HCT116 (cell line): ENCODE results near the gene KPNA4. TPM values are rescaled to one million over a fixed set of nuclear protein-coding genes. Genes with fewer than 3 reads are reported as not detected.

Experiments used
- ATAC-seq: fragments of 200-7000 bp; cut with Tn5 transposase; 2 replicates; pipeline ENCODE4 v1.9.1; 2020; ENCODE audit warnings: mild to moderate bottlenecking, moderate library complexity
- BruUV-seq: library from RNA; stranded (reverse); fragments of 400-500 nt; replicated peaks from 2 replicates; lab custom pipeline; 2021; lab: Mats Ljungman, UMichigan
- CTCF ChIA-PET: fragments of 300-600 bp; sonication (Branson Sonifier 250); formaldehyde crosslinking; loops from one replicate; lab custom pipeline; 2021; ENCODE audit warnings: antibody characterized with exemption; lab: Charles Lee
- POLR2A ChIA-PET: fragments of 300-600, 350-600 bp; sonication (Branson Sonifier 250); formaldehyde crosslinking; loops from one replicate; lab custom pipeline; 2021; ENCODE audit warnings: antibody characterized with exemption; lab: Charles Lee
- RAD21 ChIA-PET, 2 experiments: fragments of 300-600 bp; sonication (Branson Sonifier 250); formaldehyde crosslinking; loops; one replicate each; lab custom pipeline; 2023; ENCODE audit warnings: low total read pairs in 2 of 2; ENCODE audit not compliant: uncharacterized antibody in 2 of 2, unreplicated experiment in 2 of 2, low non-redundant PET in 1 of 2; lab: Charles Lee
- DNase-seq: peaks from one replicate; pipeline ENCODE4 v3.0.0-alpha.2; 2010; ENCODE audit warnings: low read depth, low spot score
- H2AFZ ChIP-seq: fragments of 200-600 bp; shearing (Covaris generic), sonication (generic); 2 replicates; pipeline ENCODE4 v1.6.1; 2017; ENCODE audit warnings: low read depth, mixed run types, mixed read lengths, antibody characterized with exemption, low read length; ENCODE audit not compliant: poor library complexity, severe bottlenecking
- H3K27ac ChIP-seq: 2 replicates; pipeline ENCODE4 v1.5.1; 2012; ENCODE audit warnings: low read depth, low read length
- H3K27me3 ChIP-seq: fragments of 200-600 bp; sonication (generic); 2 replicates; pipeline ENCODE4 v1.6.1; 2016; ENCODE audit warnings: mixed run types, low read length, mixed read lengths; ENCODE audit not compliant: insufficient read depth
- H3K36me3 ChIP-seq, 2 experiments: fragments of 200-500 bp in 1 of 2; fragments of 200-600 bp in 1 of 2; sonication (Bioruptor generic) in 1 of 2; sonication (generic) in 1 of 2; 2 replicates each; pipeline versions ENCODE4 v1.5.1 to v1.6.1; 2014 to 2016; ENCODE audit warnings: low read length in 2 of 2, inconsistent platforms in 1 of 2, mixed read lengths in 1 of 2, mixed run types in 1 of 2; ENCODE audit not compliant: insufficient read depth in 2 of 2, control insufficient read depth in 1 of 2
- H3K4me1 ChIP-seq, 2 experiments: fragments of 200-600 bp in 1 of 2; sonication (generic) in 1 of 2; 2 replicates each; pipeline versions ENCODE4 v1.5.1 to v1.6.1; 2012 to 2017; ENCODE audit warnings: low read length in 2 of 2, inconsistent platforms in 1 of 2, mild to moderate bottlenecking in 1 of 2, mixed read lengths in 1 of 2, mixed run types in 1 of 2, moderate library complexity in 1 of 2; ENCODE audit not compliant: insufficient read depth in 2 of 2, control insufficient read depth in 1 of 2
- H3K4me2 ChIP-seq: fragments of 200-600 bp; sonication (generic); 2 replicates; pipeline ENCODE4 v1.6.1; 2017; ENCODE audit warnings: mixed run types, low read length, mixed read lengths
- H3K4me3 ChIP-seq, 2 experiments: fragments of 200-600 bp in 1 of 2; sonication (generic) in 1 of 2; replicated peaks in 1 of 2; 2 replicates each; pipeline ENCODE4 v1.5.1; 2011 to 2016; ENCODE audit warnings: low read length in 2 of 2, control low read depth in 1 of 2, low read depth in 1 of 2, mild to moderate bottlenecking in 1 of 2, mixed read lengths in 1 of 2, mixed run types in 1 of 2
- H3K79me2 ChIP-seq: fragments of 200-600 bp; sonication (generic); 2 replicates; pipeline ENCODE4 v1.6.1; 2017; ENCODE audit warnings: mild to moderate bottlenecking, mixed run types, low read length, moderate library complexity, mixed read lengths; ENCODE audit not compliant: insufficient read depth
- H3K9ac ChIP-seq: fragments of 200-600 bp; sonication (generic); 2 replicates; pipeline ENCODE4 v1.6.1; 2016; ENCODE audit warnings: low read length, mixed read lengths
- H3K9me2 ChIP-seq: fragments of 200-600 bp; sonication (generic), shearing (Covaris generic); 2 replicates; pipeline ENCODE4 v1.6.1; 2017; ENCODE audit warnings: mixed run types, mild to moderate bottlenecking, moderate library complexity; ENCODE audit not compliant: insufficient read depth
- H3K9me3 ChIP-seq, 2 experiments: fragments of 200-500 bp in 1 of 2; fragments of 200-600 bp in 1 of 2; sonication (Bioruptor generic) in 1 of 2; sonication (generic) in 1 of 2; 2 replicates each; pipeline ENCODE4 v1.6.1; 2014 to 2017; ENCODE audit warnings: low read length in 2 of 2, mixed read lengths in 2 of 2, inconsistent platforms in 1 of 2, low read depth in 1 of 2, mild to moderate bottlenecking in 1 of 2, mixed run types in 1 of 2, moderate library complexity in 1 of 2; ENCODE audit not compliant: control insufficient read depth in 1 of 2, insufficient read depth in 1 of 2
- H4K20me1 ChIP-seq: fragments of 200-600 bp; sonication (generic), shearing (Covaris generic); 2 replicates; pipeline ENCODE4 v1.6.1; 2017; ENCODE audit warnings: mixed run types, mild to moderate bottlenecking, moderate library complexity; ENCODE audit not compliant: insufficient read depth
- CBX3 ChIP-seq: IDR thresholded peaks from 2 replicates; pipeline ENCODE4 v1.6.1; 2012; ENCODE audit warnings: low read depth
- EZH2phosphoT487 ChIP-seq: fragments of 200-600 bp; IDR thresholded peaks from 2 replicates; pipeline ENCODE4 v1.6.1; 2018; ENCODE audit warnings: antibody characterized with exemption, borderline replicate concordance
- MAX ChIP-seq: IDR thresholded peaks from 2 replicates; pipeline ENCODE4 v1.6.1; 2012
- RAD21 ChIP-seq: IDR thresholded peaks from 2 replicates; pipeline ENCODE4 v1.6.1; 2012; ENCODE audit warnings: low read depth, mild to moderate bottlenecking
- TCF7L2 ChIP-seq: IDR thresholded peaks from 2 replicates; pipeline ENCODE4 v1.7.0; 2011; ENCODE audit warnings: borderline replicate concordance, inconsistent platforms; ENCODE audit not compliant: insufficient read depth, insufficient read length; ENCODE audit errors: extremely low read depth
- YY1 ChIP-seq: IDR thresholded peaks from 2 replicates; pipeline ENCODE4 v1.6.1; 2011; ENCODE audit warnings: low read length, low read depth, moderate library complexity, mild to moderate bottlenecking; ENCODE audit not compliant: insufficient replicate concordance; ENCODE audit errors: extremely low read depth
- intact Hi-C: fragments of 100-400 bp; cut with micrococcal nuclease; formaldehyde crosslinking; loops from 2 replicates; pipeline ENCODE4 v1.10.0; 2022
- total RNA-seq: library from RNA; stranded (reverse); gene quantifications from one replicate; pipeline ENCODE4 v1.2.1, GENCODE V29; 2021; ENCODE audit not compliant: unreplicated experiment

Gene KPNA4
- total RNA-seq, 1 experiment from 2014 or later = 43.1 TPM

DNA sequence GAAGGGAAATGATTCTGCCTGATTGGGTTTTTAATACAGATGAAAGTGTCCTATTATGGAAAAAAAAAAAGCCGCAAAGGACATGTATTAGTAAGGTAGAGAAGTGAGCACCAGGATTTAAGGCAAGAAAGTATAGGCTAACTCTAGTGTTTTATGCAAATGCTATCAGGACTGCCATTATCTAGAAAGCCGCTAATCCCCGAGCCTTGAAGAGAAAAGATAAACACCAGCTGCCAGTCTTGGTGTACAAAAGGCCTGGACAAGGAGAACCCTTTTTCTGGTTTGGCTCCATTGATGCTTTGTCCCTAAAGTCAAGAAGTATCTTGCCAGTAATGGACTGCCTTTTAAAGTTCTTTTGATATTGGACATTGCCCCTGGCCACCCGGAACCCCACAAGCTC lies 107.2 kb downstream of the KPNA4 start:
- TF ChIP-seq MAX (no peak), EZH2phosphoT487 (no peak)
- H3K4me3 ChIP-seq = no peak overlapping the region
- no TSS peak for BruUV-seq
- no peaks in the 10 kb centered on the region for H3K9me3 ChIP-seq
- H3K9me2 ChIP-seq = no peaks in the 10 kb centered on the region
- CTCF ChIA-PET = no interaction called here
- RAD21 ChIA-PET = no interaction called here
- no peak overlapping the region for H3K27ac ChIP-seq
- no peak overlapping the region for H3K4me2 ChIP-seq
- no peaks in the 10 kb centered on the region for H4K20me1 ChIP-seq
- intact Hi-C loops = no loop called here
- no peak for ATAC-seq
- no peaks in the 10 kb centered on the region for H3K4me1 ChIP-seq
- POLR2A ChIA-PET = no interaction called here
- H3K79me2 ChIP-seq = no peaks in the 10 kb centered on the region
- DNase-seq = no peak
- no peaks in the 10 kb centered on the region for H3K27me3 ChIP-seq
- no peaks in the 10 kb centered on the region for H3K36me3 ChIP-seq
- H3K9ac ChIP-seq = no peak overlapping the region
- no peak overlapping the region for H2AFZ ChIP-seq

DNA sequence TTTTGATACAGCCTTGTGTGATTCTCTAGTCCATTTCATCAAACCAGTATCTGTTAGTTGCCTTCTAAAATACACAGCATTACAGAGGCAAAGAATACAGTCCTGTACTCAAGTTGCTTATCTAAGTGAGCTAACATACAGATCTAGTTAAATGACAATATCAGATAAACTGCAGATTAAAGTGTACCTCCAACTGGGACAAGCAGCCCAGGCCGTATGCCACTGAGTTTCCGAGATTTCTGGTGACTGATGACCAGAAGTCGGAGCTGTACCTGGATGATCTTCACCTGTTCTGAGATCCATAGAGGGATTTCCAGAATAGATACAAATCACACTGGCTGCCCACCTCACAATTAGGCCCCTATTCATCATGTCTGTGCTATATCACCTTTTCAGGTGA lies 109.5 kb downstream of the KPNA4 start:
- intact Hi-C loops = no loop called here
- ChIA-PET CTCF (no interaction called here), POLR2A (no interaction called here), RAD21 (no interaction called here)
- ATAC-seq (no peak), DNase-seq (no peak)
- Histone ChIP-seq H3K27me3 (no peaks in the 10 kb centered on the region), H3K4me1 (peaks cover 0 to 3% of the 10 kb centered on the region in 2 experiments; a peak in 2 of 4 replicates), H3K36me3 (no peaks in the 10 kb centered on the region), H3K4me2 (no peak overlapping the region), H3K9me2 (no peaks in the 10 kb centered on the region), H3K27ac (no peak overlapping the region), H2AFZ (no peak overlapping the region), H3K9me3 (no peaks in the 10 kb centered on the region), H3K4me3 (no peak overlapping the region), H3K9ac (no peak overlapping the region), H3K79me2 (no peaks in the 10 kb centered on the region), H4K20me1 (no peaks in the 10 kb centered on the region)
- no TSS peak for BruUV-seq
- no peak for TF ChIP-seq CBX3
- no peak for TF ChIP-seq YY1
- no peak for TF ChIP-seq TCF7L2
- TF ChIP-seq RAD21 = no peak
